K562 (cell line): ENCODE data around the gene ABHD8. TPM values are rescaled to one million over a fixed set of nuclear protein-coding genes. Genes with fewer than 3 reads are reported as not detected.

Experiments used
- BRCA1 ChIP-seq, 2 experiments: fragments of 450-650 bp in 1 of 2; sonication (generic) in 1 of 2; formaldehyde crosslinking in 1 of 2; IDR thresholded peaks; 2 replicates each; pipeline versions ENCODE4 v1.5.0 to v1.6.1; 2017 to 2020; ENCODE audit warnings: mild to moderate bottlenecking in 1 of 2, missing genetic modification reagents in 1 of 2
- ESRRA ChIP-seq: fragments of 450-650 bp; IDR thresholded peaks from 2 replicates; pipeline ENCODE4 v1.6.1; 2014; ENCODE audit warnings: low read depth, mild to moderate bottlenecking, moderate library complexity, borderline replicate concordance
- PCBP1 ChIP-seq: fragments of 200-400 bp; formaldehyde crosslinking; IDR thresholded peaks from 2 replicates; pipeline ENCODE4 v1.6.1; 2018; ENCODE audit warnings: mild to moderate bottlenecking, low read depth, low read length; ENCODE audit not compliant: poor library complexity, severe bottlenecking
- SIN3A ChIP-seq, 2 experiments: fragments of 150-350 bp in 1 of 2; IDR thresholded peaks; 2 replicates each; pipeline ENCODE4 v1.6.1; 2011 to 2016; ENCODE audit warnings: borderline replicate concordance in 2 of 2, low read depth in 2 of 2, low read length in 2 of 2, mild to moderate bottlenecking in 2 of 2, moderate library complexity in 2 of 2; ENCODE audit not compliant: control insufficient read depth in 1 of 2
- STAT6 ChIP-seq: sonication (generic); formaldehyde crosslinking; IDR thresholded peaks from 2 replicates; pipeline ENCODE4 v1.8.1; 2023; ENCODE audit warnings: mild to moderate bottlenecking, missing genetic modification reagents
- THRAP3 ChIP-seq: fragments of 450-650 bp; IDR thresholded peaks from 2 replicates; pipeline ENCODE4 v1.6.1; 2016; ENCODE audit warnings: mild to moderate bottlenecking, inconsistent platforms, borderline replicate concordance
- ZBTB33 ChIP-seq: sonication (generic); formaldehyde crosslinking; IDR thresholded peaks from 2 replicates; pipeline ENCODE4 v1.8.1; 2023; ENCODE audit warnings: mild to moderate bottlenecking, missing genetic modification reagents
- ZBTB7A ChIP-seq: IDR thresholded peaks from 2 replicates; pipeline ENCODE4 v1.6.1; 2011; ENCODE audit warnings: low read depth, mild to moderate bottlenecking, low read length, moderate library complexity, borderline replicate concordance; ENCODE audit not compliant: control insufficient read depth
- ZFPM2 ChIP-seq: fragments of 250-450 bp; sonication (Bioruptor Pico); IDR thresholded peaks from 2 replicates; pipeline ENCODE4 v1.5.1; 2022; ENCODE audit warnings: mild to moderate bottlenecking
- polyA plus RNA-seq, 8 experiments: library from polyadenylated mRNA; depleted of rRNA in 4 of 8; stranded (reverse) in 5 of 8; unstranded in 3 of 8; fragments of >200 nt; fragmentation: Nextera tagmentation in 2 of 8; fragmentation: Illumina TruSeq in 1 of 8; extraction: Ambion mirVana in 2 of 8; extraction: Trizol in 1 of 8; gene quantifications; 2 replicates each; pipeline versions ENCODE4 v1.2.1 to v1.2.3, GENCODE V29; 2011 to 2014; ENCODE audit warnings: inconsistent platforms in 1 of 8, missing spikeins in 1 of 8
- total RNA-seq, 7 experiments: library from RNA; depleted of rRNA in 6 of 7; stranded (reverse); fragments of >200 nt in 6 of 7; fragmentation: Illumina TruSeq in 2 of 7; extraction: Trizol in 2 of 7; gene quantifications; 2 replicates each; pipeline versions ENCODE4 v1.2.1 to v1.2.3, GENCODE V29; 2011 to 2021; ENCODE audit warnings: low replicate concordance in 1 of 7
- TF ChIP-seq, protein P1 (sequence below), 3 experiments: fragments of 200-800 bp in 1 of 3; sonication (Bioruptor generic) in 1 of 3; sonication (generic) in 1 of 3; formaldehyde crosslinking in 1 of 3; IDR thresholded peaks; 2 replicates each; pipeline versions ENCODE4 v1.6.1 to v1.8.0; 2016 to 2022; ENCODE audit warnings: mild to moderate bottlenecking in 2 of 3, missing compliant biosample characterization in 2 of 3, missing genetic modification characterization in 2 of 3, missing genetic modification reagents in 1 of 3
- TF ChIP-seq, protein P2 (sequence below), 2 experiments: IDR thresholded peaks; 2 replicates each; pipeline ENCODE4 v1.6.1; 2011; ENCODE audit warnings: borderline replicate concordance in 1 of 2, control low read depth in 1 of 2, low read depth in 1 of 2, low read length in 1 of 2, mild to moderate bottlenecking in 1 of 2, mixed read lengths in 1 of 2, moderate library complexity in 1 of 2; ENCODE audit not compliant: insufficient read depth in 1 of 2, insufficient read length in 1 of 2, poor library complexity in 1 of 2, severe bottlenecking in 1 of 2; ENCODE audit errors: extremely low read depth in 1 of 2
- TF ChIP-seq, protein P3 (sequence below): sonication (generic); formaldehyde crosslinking; IDR thresholded peaks from 2 replicates; pipeline ENCODE4 v1.8.0; 2023; ENCODE audit warnings: mild to moderate bottlenecking, missing genetic modification reagents

The ABHD8 gene
- total and polyA plus RNA-seq, 9 of the 15 experiments (the other 6 are each of a cell fraction or from before 2014, with no cell fraction given), result 0.04 to 6.6 (median 2.0) TPM; not detected in 1

- TF ChIP-seq, protein P1, sequence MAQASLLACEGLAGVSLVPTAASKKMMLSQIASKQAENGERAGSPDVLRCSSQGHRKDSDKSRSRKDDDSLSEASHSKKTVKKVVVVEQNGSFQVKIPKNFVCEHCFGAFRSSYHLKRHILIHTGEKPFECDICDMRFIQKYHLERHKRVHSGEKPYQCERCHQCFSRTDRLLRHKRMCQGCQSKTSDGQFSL (CRISPR knock-in tag; IDR thresholded peaks at IDR 0.05), result peak; percentile 88
- TF ChIP-seq, protein P1 (tag; IDR thresholded peaks at IDR 0.05), result peak in 1 of 2 experiments; percentile 42; a peak in 1 of 4 replicates
- TF ChIP-seq STAT6 (CRISPR knock-in tag) (peak; percentile 28; the same call in 1 of the 2 replicates), SIN3A (IDR thresholded peaks at IDR 0.05; ENCODE audit: borderline replicate concordance in 2 of 2, control insufficient read depth in 1 of 2, low read depth in 2 of 2, low read length in 2 of 2) (peak in 1 of 2 experiments; percentile 40; a peak in 2 of 4 replicates), BRCA1 (IDR thresholded peaks at IDR 0.05) (no peak), BRCA1 (CRISPR knock-in tag; IDR thresholded peaks at IDR 0.05) (peak; percentile 95; the same call in 1 of the 2 replicates), ZBTB33 (CRISPR knock-in tag) (no peak), ESRRA (0 out of 2 replicates have a peak, but pooled peaks have one; percentile 9), ZBTB7A (peak; percentile 12; the same call in 1 of the 2 replicates), ZFPM2 (CRISPR knock-in tag) (0 out of 2 replicates have a peak, but pooled peaks have one; percentile 83), THRAP3 (no peak), PCBP1 (peak; percentile 36)
- TF ChIP-seq, protein P2, sequence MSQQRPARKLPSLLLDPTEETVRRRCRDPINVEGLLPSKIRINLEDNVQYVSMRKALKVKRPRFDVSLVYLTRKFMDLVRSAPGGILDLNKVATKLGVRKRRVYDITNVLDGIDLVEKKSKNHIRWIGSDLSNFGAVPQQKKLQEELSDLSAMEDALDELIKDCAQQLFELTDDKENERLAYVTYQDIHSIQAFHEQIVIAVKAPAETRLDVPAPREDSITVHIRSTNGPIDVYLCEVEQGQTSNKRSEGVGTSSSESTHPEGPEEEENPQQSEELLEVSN (IDR thresholded peaks at IDR 0.05; ENCODE audit: borderline replicate concordance in 1 of 2, extremely low read depth in 1 of 2, insufficient read depth in 1 of 2, insufficient read length in 1 of 2, low read depth in 1 of 2, low read length in 1 of 2, poor library complexity in 1 of 2, severe bottlenecking in 1 of 2), result peak in 1 of 2 experiments; percentile 34
- TF ChIP-seq, protein P3, sequence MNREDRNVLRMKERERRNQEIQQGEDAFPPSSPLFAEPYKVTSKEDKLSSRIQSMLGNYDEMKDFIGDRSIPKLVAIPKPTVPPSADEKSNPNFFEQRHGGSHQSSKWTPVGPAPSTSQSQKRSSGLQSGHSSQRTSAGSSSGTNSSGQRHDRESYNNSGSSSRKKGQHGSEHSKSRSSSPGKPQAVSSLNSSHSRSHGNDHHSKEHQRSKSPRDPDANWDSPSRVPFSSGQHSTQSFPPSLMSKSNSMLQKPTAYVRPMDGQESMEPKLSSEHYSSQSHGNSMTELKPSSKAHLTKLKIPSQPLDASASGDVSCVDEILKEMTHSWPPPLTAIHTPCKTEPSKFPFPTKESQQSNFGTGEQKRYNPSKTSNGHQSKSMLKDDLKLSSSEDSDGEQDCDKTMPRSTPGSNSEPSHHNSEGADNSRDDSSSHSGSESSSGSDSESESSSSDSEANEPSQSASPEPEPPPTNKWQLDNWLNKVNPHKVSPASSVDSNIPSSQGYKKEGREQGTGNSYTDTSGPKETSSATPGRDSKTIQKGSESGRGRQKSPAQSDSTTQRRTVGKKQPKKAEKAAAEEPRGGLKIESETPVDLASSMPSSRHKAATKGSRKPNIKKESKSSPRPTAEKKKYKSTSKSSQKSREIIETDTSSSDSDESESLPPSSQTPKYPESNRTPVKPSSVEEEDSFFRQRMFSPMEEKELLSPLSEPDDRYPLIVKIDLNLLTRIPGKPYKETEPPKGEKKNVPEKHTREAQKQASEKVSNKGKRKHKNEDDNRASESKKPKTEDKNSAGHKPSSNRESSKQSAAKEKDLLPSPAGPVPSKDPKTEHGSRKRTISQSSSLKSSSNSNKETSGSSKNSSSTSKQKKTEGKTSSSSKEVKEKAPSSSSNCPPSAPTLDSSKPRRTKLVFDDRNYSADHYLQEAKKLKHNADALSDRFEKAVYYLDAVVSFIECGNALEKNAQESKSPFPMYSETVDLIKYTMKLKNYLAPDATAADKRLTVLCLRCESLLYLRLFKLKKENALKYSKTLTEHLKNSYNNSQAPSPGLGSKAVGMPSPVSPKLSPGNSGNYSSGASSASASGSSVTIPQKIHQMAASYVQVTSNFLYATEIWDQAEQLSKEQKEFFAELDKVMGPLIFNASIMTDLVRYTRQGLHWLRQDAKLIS (CRISPR knock-in tag), result no peak
Measured at GRCh38 chr19:17337675-17338432, 34.6 kb upstream of the ABHD8 start (continued).
